Muscle of leg (tissue), 11 donors: ENCODE results near the gene PCDHA9. TPM values are rescaled to one million over a fixed set of nuclear protein-coding genes. Genes with fewer than 3 reads are reported as not detected.
"Not testable (repeated sequence)": the region's sequence is repeated elsewhere in the genome, so short reads cannot be mapped to it uniquely, and the experiment has no call there.

Experiments used
- DNase-seq: peaks from one replicate; pipeline ENCODE4 v3.0.0; 2013
- H3K27ac ChIP-seq: one replicate; pipeline ENCODE4 v1.5.1; 2013; ENCODE audit warnings: mild to moderate bottlenecking, low read length, control low read depth
- H3K27me3 ChIP-seq: one replicate; pipeline ENCODE4 v1.6.1; 2013; ENCODE audit warnings: low read length; ENCODE audit not compliant: control insufficient read depth, insufficient read depth
- H3K36me3 ChIP-seq: one replicate; pipeline ENCODE4 v1.6.1; 2013; ENCODE audit warnings: low read length; ENCODE audit not compliant: control insufficient read depth, insufficient read depth
- H3K4me1 ChIP-seq: one replicate; pipeline ENCODE4 v1.6.1; 2013; ENCODE audit warnings: low read length; ENCODE audit not compliant: control insufficient read depth, insufficient read depth
- H3K4me3 ChIP-seq: one replicate; pipeline ENCODE4 v1.5.1; 2013; ENCODE audit warnings: low read length, control low read depth
- H3K9me3 ChIP-seq: replicated peaks from 2 replicates; pipeline ENCODE4 v1.6.1; 2013; ENCODE audit warnings: low read depth, low read length; ENCODE audit not compliant: control insufficient read depth
- WGBS: methylation state at CpG from one replicate; pipeline ENCODE4 v1.1.5; 2013; ENCODE audit warnings: missing lambda C conversion rate; ENCODE audit not compliant: insufficient coverage; 5-methylcytosine and 5-hydroxymethylcytosine counted together
- polyA plus RNA-seq, 8 donors: library from polyadenylated mRNA; unstranded; fragments of 120-200 nt; gene quantifications; one replicate each; pipeline versions ENCODE4 v1.2.1 to v1.2.3, GENCODE V29; 2013; ENCODE audit warnings: inconsistent platforms in 1 of 8, low replicate concordance in 1 of 8; ENCODE audit not compliant: insufficient read length in 8 of 8, insufficient read depth in 1 of 8
- total RNA-seq: library from RNA; stranded (reverse); fragments of 120-200 nt; gene quantifications from one replicate; pipeline ENCODE4 v1.2.4, GENCODE V29; 2013

PCDHA9 gene
- total and polyA plus RNA-seq, 9 donors, result 0.03 to 0.05 (median 0.03) TPM; not detected in 4

DNA sequence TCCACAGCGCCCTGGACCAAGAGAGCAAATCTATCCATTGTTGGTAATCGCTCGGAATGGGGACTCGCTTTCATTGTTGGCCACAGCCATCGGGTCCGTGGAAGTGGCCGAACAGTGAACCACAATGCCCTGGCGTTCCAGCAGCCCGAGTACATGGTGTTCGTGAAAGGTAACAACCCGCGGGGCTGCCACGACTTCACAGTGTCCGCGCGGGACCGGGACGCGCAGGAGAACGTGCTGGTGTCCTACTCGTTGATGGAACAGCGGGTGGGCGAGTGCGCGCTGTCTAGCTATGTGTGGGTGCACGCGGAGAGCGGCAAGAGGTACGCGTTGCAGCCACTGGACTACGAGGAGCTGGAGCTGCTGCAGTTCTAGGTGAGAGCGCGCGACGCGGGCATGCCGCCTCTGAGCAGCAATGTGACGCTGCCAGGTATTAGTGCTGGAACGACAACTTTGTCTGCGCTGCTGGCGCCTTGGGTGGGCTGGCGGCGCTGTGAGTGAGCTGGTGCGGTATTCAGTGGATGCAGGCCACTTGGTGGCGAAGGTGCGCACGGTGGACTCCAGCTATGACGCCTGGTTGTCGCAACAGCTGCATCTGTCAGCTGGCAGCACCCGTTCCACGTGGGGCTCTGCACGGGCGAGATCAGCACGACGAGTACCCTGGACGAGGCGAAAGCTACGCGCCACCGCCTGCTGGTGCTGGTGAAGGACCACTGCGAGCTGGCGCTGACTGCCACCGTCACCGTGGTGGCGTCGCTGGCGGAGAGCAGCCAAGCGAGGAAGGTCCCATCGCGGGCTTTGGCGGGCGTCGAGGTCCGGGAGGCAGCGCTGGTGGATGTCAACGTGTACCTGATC is 14.5 kb downstream of the PCDHA9 start:
- peaks cover 22% of the 10 kb centered on the region for H3K9me3 ChIP-seq
- DNase-seq, result no peak
- H3K27ac ChIP-seq, result no peak overlapping the region
- 43% methylated on average over 76 of the region's 76 CpGs for WGBS
- no peaks in the 10 kb centered on the region for H3K36me3 ChIP-seq
- no peak overlapping the region for H3K4me3 ChIP-seq
- no peaks in the 10 kb centered on the region for H3K4me1 ChIP-seq
- peaks cover 2% of the 10 kb centered on the region for H3K27me3 ChIP-seq

- Histone ChIP-seq H3K9me3 (peaks cover 23% of the 10 kb centered on the region), H3K36me3 (no peaks in the 10 kb centered on the region), H3K27me3 (peaks cover 2% of the 10 kb centered on the region), H3K27ac (no peak within 1 kb of the TSS), H3K4me3 (no peak within 1 kb of the TSS), H3K4me1 (no peaks in the 10 kb centered on the region)
- 16% methylated on average over 32 of the region's 41 CpGs for WGBS
- DNase-seq, result peak; percentile 2
Measured at GRCh38 chr5:140868721-140869554, 20.8 kb downstream of the PCDHA9 start, which contains the start of gene PCDHA11. PCDHA11 (plus strand) TSS chr5:140868957; CDS start chr5:140869104, 147 bp downstream.

GRCh38 chr5:140869555-140869886 is 21.3 kb downstream of the PCDHA9 start:
- Histone ChIP-seq H3K4me1 (no peaks in the 10 kb centered on the region), H3K9me3 (peaks cover 23% of the 10 kb centered on the region), H3K27ac (no peak overlapping the region), H3K27me3 (peaks cover 2% of the 10 kb centered on the region), H3K4me3 (no peak overlapping the region), H3K36me3 (no peaks in the 10 kb centered on the region)
- WGBS, result 40% methylated on average over 3 of the region's 5 CpGs
- no peak for DNase-seq

DNA sequence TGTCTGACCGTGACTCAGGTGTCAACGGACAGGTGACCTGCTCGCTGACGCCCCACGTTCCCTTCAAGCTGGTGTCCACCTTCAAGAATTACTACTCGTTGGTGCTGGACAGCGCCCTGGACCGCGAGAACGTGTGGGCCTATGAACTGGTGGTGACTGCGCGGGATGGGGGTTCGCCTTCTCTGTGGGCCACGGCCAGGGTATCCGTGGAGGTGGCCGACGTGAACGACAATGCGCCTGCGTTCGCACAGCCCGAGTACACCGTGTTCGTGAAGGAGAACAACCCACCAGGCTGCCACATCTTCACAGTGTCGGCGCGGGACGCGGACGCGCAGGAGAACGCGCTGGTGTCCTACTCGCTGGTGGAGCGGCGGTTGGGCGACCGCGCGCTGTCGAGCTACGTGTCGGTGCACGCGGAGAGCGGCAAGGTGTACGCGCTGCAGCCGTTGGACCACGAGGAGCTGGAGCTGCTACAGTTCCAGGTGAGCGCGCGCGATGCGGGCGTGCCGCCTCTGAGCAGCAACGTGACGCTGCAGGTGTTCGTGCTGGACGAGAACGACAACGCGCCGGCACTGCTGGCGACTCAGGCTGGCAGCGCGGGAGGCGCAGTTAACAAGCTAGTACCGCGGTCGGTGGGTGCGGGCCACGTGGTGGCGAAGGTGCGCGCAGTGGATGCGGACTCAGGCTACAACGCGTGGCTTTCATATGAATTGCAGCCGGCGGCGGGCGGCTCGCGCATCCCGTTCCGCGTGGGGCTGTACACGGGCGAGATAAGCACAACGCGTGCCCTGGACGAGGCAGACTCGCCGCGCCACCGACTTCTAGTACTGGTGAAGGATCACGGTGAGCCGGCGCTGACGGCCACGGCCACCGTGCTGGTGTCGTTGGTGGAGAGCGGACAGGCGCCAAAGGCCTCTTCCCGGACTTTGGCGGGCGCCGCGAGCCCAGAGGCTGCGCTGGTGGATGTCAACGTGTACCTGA is 22.3 kb downstream of the PCDHA9 start:
- DNase-seq, result no peak
- no peak overlapping the region for H3K4me3 ChIP-seq
- peaks cover 27% of the 10 kb centered on the region for H3K9me3 ChIP-seq
- no peak overlapping the region for H3K27ac ChIP-seq
- peaks cover 2% of the 10 kb centered on the region for H3K27me3 ChIP-seq
- 43% methylated on average over 114 of the region's 114 CpGs for WGBS
- H3K4me1 ChIP-seq, result no peaks in the 10 kb centered on the region
- no peaks in the 10 kb centered on the region for H3K36me3 ChIP-seq

DNA sequence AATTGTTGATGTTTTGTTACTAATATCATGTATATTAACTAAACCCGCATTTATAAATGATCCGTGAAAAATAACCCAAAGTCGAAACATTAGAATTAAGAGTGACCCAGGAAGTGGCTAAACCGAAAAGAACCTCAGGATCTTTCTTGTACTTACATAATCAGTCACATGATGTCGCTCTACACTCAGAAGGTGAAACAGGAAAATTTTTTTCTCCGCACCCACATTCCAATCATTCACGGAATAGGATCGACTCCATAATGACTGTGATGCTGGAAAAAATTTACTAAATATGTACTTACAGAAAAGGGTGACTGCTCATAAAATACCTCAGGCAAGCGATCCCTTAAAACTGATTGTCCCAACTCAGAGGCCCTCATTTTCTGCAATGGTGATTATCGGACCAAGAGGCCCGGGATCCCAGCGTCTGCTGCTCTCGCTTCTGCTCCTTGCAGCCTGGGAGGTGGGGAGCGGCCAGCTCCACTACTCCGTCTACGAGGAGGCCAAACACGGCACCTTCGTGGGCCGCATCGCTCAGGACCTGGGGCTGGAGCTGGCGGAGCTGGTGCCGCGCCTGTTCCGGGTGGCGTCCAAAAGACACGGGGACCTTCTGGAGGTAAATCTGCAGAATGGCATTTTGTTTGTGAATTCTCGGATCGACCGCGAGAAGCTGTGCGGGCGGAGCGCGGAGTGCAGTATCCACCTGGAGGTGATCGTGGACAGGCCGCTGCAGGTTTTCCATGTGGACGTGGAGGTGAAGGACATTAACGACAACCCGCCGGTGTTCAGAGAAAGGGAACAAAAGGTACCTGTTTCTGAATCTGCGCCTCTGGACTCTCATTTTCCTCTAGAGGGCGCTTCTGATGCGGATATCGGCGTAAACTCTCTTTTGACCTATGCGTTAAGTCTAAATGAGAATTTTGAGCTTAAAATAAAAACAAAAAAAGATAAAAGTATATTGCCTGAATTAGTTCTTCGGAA is 27.2 kb downstream of the PCDHA9 start, which contains the start of gene PCDHA12:
PCDHA12 (plus strand) TSS at position 224 of the 981 bp plus-strand sequence; CDS start at position 389, 165 bp downstream.
- H3K36me3 ChIP-seq, result no peaks in the 10 kb centered on the region
- peaks cover 32% of the 10 kb centered on the region for H3K9me3 ChIP-seq
- 13% methylated on average over 29 of the region's 47 CpGs for WGBS
- H3K27me3 ChIP-seq, result peaks cover 5% of the 10 kb centered on the region
- no peak within 1 kb of the TSS for H3K27ac ChIP-seq
- no peaks in the 10 kb centered on the region for H3K4me1 ChIP-seq
- H3K4me3 ChIP-seq, result no peak within 1 kb of the TSS
- DNase-seq, result no peak

DNA sequence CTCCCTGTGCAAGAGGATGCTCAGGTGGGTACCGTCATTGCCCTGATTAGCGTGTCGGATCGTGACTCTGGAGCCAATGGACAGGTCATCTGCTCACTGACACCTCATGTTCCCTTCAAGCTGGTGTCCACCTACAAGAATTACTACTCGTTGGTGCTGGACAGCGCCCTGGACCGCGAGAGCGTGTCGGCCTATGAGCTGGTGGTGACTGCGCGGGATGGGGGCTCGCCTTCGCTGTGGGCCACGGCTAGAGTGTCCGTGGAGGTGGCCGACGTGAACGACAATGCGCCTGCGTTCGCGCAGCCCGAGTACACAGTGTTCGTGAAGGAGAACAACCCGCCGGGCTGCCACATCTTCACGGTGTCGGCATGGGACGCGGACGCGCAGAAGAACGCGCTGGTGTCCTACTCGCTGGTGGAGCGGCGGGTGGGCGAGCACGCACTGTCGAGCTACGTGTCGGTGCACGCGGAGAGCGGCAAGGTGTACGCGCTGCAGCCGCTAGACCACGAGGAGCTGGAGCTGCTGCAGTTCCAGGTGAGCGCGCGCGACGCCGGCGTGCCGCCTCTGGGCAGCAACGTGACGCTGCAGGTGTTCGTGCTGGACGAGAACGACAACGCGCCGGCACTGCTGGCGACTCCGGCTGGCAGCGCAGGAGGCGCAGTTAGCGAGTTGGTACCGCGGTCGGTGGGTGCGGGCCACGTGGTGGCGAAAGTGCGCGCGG is 28.5 kb downstream of the PCDHA9 start:
- not testable (repeated sequence) for H3K4me1 ChIP-seq, H3K27me3 ChIP-seq, H3K27ac ChIP-seq, H3K4me3 ChIP-seq, DNase-seq, H3K36me3 ChIP-seq
- peaks cover 26% of the 10 kb centered on the region for H3K9me3 ChIP-seq
- 38% methylated on average over 80 of the region's 80 CpGs for WGBS

DNA sequence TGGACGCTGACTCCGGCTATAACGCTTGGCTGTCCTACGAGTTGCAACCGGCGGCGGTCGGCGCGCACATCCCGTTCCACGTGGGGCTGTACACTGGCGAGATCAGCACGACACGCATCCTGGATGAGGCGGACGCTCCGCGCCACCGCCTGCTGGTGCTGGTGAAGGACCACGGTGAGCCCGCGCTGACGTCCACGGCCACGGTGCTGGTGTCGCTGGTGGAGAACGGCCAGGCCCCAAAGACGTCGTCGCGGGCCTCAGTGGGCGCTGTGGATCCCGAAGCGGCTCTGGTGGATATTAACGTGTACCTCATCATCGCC is 29.0 kb downstream of the PCDHA9 start:
- Histone ChIP-seq H3K27me3 (peaks cover 7% of the 10 kb centered on the region), H3K4me1 (no peaks in the 10 kb centered on the region), H3K4me3 (no peak overlapping the region), H3K9me3 (peaks cover 23% of the 10 kb centered on the region), H3K27ac (no peak overlapping the region), H3K36me3 (no peaks in the 10 kb centered on the region)
- WGBS, result 42% methylated on average over 37 of the region's 37 CpGs
- DNase-seq, result no peak

GRCh38 chr5:140881889-140882590 is 33.9 kb downstream of the PCDHA9 start, which contains the start of gene PCDHA13:
PCDHA13 (plus strand) TSS chr5:140882124; CDS start chr5:140882269, 145 bp downstream.
- peak; percentile 0 for DNase-seq
- Histone ChIP-seq H3K9me3 (peaks cover 13% of the 10 kb centered on the region), H3K4me3 (no peak within 1 kb of the TSS), H3K36me3 (no peaks in the 10 kb centered on the region), H3K27me3 (peaks cover 5% of the 10 kb centered on the region), H3K27ac (no peak within 1 kb of the TSS), H3K4me1 (no peaks in the 10 kb centered on the region)
- WGBS, result 9% methylated on average over 15 of the region's 35 CpGs
